DOHH2 (cell line): Measurements from ENCODE around the gene SLC19A2.
A peak's percentile ranks its signal among the peaks of the same experiment; 100 is the strongest.

Experiments
- H3F3A ChIP-seq: fragments of 200-600 bp; sonication (generic), shearing (Covaris generic); 2 replicates; pipeline ENCODE4 v1.6.0; 2016; ENCODE audit warnings: antibody characterized with exemption, mild to moderate bottlenecking; ENCODE audit not compliant: control insufficient read depth, insufficient read depth
- H3K27ac ChIP-seq: fragments of 200-600 bp; sonication (generic); 2 replicates; pipeline ENCODE4 v1.5.1; 2014; ENCODE audit warnings: low read depth, mild to moderate bottlenecking, low read length, moderate library complexity
- H3K27me3 ChIP-seq: fragments of 200-600 bp; sonication (generic); 2 replicates; pipeline ENCODE4 v1.6.1; 2014; ENCODE audit warnings: mild to moderate bottlenecking, low read length, mixed read lengths; ENCODE audit not compliant: control insufficient read depth
- H3K36me3 ChIP-seq: fragments of 200-600 bp; sonication (generic); 2 replicates; pipeline ENCODE4 v1.6.1; 2014; ENCODE audit warnings: mild to moderate bottlenecking, low read length, moderate library complexity, mixed read lengths; ENCODE audit not compliant: control insufficient read depth
- H3K4me1 ChIP-seq: fragments of 200-600 bp; sonication (generic); 2 replicates; pipeline ENCODE4 v1.6.1; 2014; ENCODE audit warnings: mild to moderate bottlenecking, low read length, mixed read lengths; ENCODE audit not compliant: control insufficient read depth
- H3K4me2 ChIP-seq: fragments of 200-600 bp; sonication (generic); 2 replicates; pipeline ENCODE4 v1.6.0; 2014; ENCODE audit warnings: mild to moderate bottlenecking, low read length, moderate library complexity
- H3K4me3 ChIP-seq: fragments of 200-600 bp; sonication (generic); 2 replicates; pipeline ENCODE4 v1.5.1; 2014; ENCODE audit warnings: mild to moderate bottlenecking, low read length, mixed read lengths
- H3K79me2 ChIP-seq: fragments of 200-600 bp; sonication (generic); 2 replicates; pipeline ENCODE4 v1.6.1; 2014; ENCODE audit warnings: mild to moderate bottlenecking, low read length, mixed read lengths; ENCODE audit not compliant: control insufficient read depth
- H3K9me2 ChIP-seq: fragments of 200-600 bp; sonication (generic); replicated peaks from 2 replicates; pipeline ENCODE4 v1.6.1; 2014; ENCODE audit warnings: mild to moderate bottlenecking, low read length, mixed read lengths; ENCODE audit not compliant: control insufficient read depth
- H3K9me3 ChIP-seq: fragments of 200-600 bp; sonication (generic); 2 replicates; pipeline ENCODE4 v1.6.1; 2014; ENCODE audit warnings: antibody characterized with exemption, low read length, mixed read lengths; ENCODE audit not compliant: control insufficient read depth, insufficient read depth
- H4K20me1 ChIP-seq: fragments of 200-600 bp; sonication (generic); 2 replicates; pipeline ENCODE4 v1.6.0; 2014; ENCODE audit warnings: low read depth, mild to moderate bottlenecking, antibody characterized with exemption, low read length, moderate library complexity; ENCODE audit not compliant: control insufficient read depth, insufficient read depth
- CTCF ChIP-seq: fragments of 200-600 bp; sonication (generic); IDR thresholded peaks from one replicate; pipeline ENCODE4 v1.5.1; 2014; ENCODE audit warnings: antibody characterized with exemption, mild to moderate bottlenecking, low read depth, low read length; ENCODE audit not compliant: poor library complexity, severe bottlenecking
- EZH2phosphoT487 ChIP-seq: fragments of 200-600 bp; sonication (generic); IDR thresholded peaks from 2 replicates; pipeline ENCODE4 v1.6.1; 2017; ENCODE audit warnings: borderline replicate concordance, mild to moderate bottlenecking, antibody characterized with exemption, low read length, moderate library complexity, mixed read lengths

SLC19A2 gene

GRCh38 chr1:169483500-169483966 lies 2.2 kb downstream of the SLC19A2 start:
- peak overlapping the region; percentile 76 for H3K4me2 ChIP-seq
- H3K9me2 ChIP-seq = no peaks in the 10 kb centered on the region
- H3K4me3 ChIP-seq = peak overlapping the region; percentile 85
- peaks cover 30% of the 10 kb centered on the region for H3K4me1 ChIP-seq
- no peak overlapping the region for H3K27ac ChIP-seq
- H3F3A ChIP-seq = no peaks in the 10 kb centered on the region
- H3K27me3 ChIP-seq = no peaks in the 10 kb centered on the region
- H4K20me1 ChIP-seq = no peaks in the 10 kb centered on the region
- no peak for TF ChIP-seq EZH2phosphoT487
- TF ChIP-seq CTCF = no peak
- peaks cover 5% of the 10 kb centered on the region; the same call in 1 of the 2 replicates for H3K36me3 ChIP-seq
- H3K79me2 ChIP-seq = peaks cover 66% of the 10 kb centered on the region
- no peaks in the 10 kb centered on the region for H3K9me3 ChIP-seq

GRCh38 chr1:169479363-169480066 lies 6.2 kb downstream of the SLC19A2 start:
- peaks cover 14% of the 10 kb centered on the region for H3K36me3 ChIP-seq
- no peaks in the 10 kb centered on the region for H4K20me1 ChIP-seq
- H3K9me3 ChIP-seq = no peaks in the 10 kb centered on the region
- no peaks in the 10 kb centered on the region for H3F3A ChIP-seq
- H3K27ac ChIP-seq = no peak overlapping the region
- peaks cover 11% of the 10 kb centered on the region for H3K4me1 ChIP-seq
- H3K4me3 ChIP-seq = no peak overlapping the region
- peaks cover 56% of the 10 kb centered on the region for H3K79me2 ChIP-seq
- TF ChIP-seq CTCF (no peak), EZH2phosphoT487 (no peak)
- H3K4me2 ChIP-seq = no peak overlapping the region
- H3K27me3 ChIP-seq = no peaks in the 10 kb centered on the region
- no peaks in the 10 kb centered on the region for H3K9me2 ChIP-seq

GRCh38 chr1:169478094-169478672 lies 7.6 kb downstream of the SLC19A2 start:
- peaks cover 42% of the 10 kb centered on the region for H3K79me2 ChIP-seq
- no peaks in the 10 kb centered on the region for H3F3A ChIP-seq
- no peak overlapping the region for H3K27ac ChIP-seq
- H3K27me3 ChIP-seq = no peaks in the 10 kb centered on the region
- H3K4me1 ChIP-seq = no peaks in the 10 kb centered on the region
- H3K9me3 ChIP-seq = no peaks in the 10 kb centered on the region
- peaks cover 8% of the 10 kb centered on the region for H3K36me3 ChIP-seq
- H3K4me3 ChIP-seq = no peak overlapping the region
- H3K4me2 ChIP-seq = no peak overlapping the region
- TF ChIP-seq EZH2phosphoT487 (no peak), CTCF (no peak)
- H3K9me2 ChIP-seq = no peaks in the 10 kb centered on the region
- no peaks in the 10 kb centered on the region for H4K20me1 ChIP-seq
